ENCODE measurements around the gene WDR89.
"Not testable (repeated sequence)": the region's sequence is repeated elsewhere in the genome, so short reads cannot be mapped to it uniquely, and the experiment has no call there.

Gene WDR89

DNA sequence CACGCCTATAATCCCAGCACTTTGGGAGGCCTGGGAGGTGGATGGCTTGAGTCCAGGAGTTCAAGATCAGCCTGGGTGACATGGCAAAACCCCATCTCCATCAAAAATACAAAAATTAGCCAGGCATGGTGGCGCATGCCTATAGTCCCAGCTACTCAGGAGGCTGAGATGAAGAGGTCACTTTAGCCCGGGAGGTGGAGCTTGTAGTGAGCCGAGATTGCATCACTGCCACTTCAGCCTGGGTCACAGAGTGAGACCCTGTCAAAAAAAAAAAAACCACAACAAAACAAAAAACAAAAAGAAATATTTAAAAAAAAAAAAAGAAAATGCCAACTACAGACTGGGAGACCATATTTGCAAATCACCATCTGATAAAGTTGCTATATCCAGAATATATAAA is 17.5 kb downstream of the WDR89 start:
- Histone ChIP-seq H3K36me3 (ENCODE audit: control insufficient read depth, insufficient read depth, low read length) (peaks cover 2% of the 10 kb centered on the region; the same call in 1 of the 2 replicates), H3K27me3 (replicated peaks; ENCODE audit: control insufficient read depth, insufficient read depth, low read length) (no peaks in the 10 kb centered on the region), H3K4me3 (replicated peaks; ENCODE audit: low read depth, low read length) (no peak overlapping the region)
- no peak for DNase-seq (ENCODE audit: extremely low read depth, insufficient read length)
- TF ChIP-seq CTCF (IDR thresholded peaks at IDR 0.05; ENCODE audit: insufficient read depth, low read length, poor library complexity, severe bottlenecking), result no peak

DNA sequence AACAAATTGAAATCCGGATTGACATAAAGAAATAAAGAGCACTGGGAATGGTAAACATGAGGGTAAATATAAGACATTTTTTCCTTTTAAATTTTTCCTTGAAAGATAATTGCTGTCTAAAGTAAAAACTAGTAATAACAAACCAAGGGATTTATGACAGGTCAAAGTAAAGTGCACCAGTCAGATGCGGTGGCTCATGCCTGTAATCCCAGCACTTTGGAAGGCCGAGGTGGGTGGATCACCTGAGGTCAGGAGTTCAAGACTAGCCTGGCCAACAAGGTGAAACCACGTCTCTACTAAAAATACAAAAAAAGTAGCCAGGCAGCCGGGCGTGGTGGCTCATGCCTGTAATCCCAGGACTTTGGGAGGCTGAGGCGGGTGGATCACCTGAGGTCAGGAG is 19.7 kb downstream of the WDR89 start:
- not testable (repeated sequence) for H3K36me3 ChIP-seq (ENCODE audit: control insufficient read depth, insufficient read depth, low read length); H3K4me3 ChIP-seq (replicated peaks; ENCODE audit: low read depth, low read length); DNase-seq (ENCODE audit: extremely low read depth, insufficient read length)

DNA sequence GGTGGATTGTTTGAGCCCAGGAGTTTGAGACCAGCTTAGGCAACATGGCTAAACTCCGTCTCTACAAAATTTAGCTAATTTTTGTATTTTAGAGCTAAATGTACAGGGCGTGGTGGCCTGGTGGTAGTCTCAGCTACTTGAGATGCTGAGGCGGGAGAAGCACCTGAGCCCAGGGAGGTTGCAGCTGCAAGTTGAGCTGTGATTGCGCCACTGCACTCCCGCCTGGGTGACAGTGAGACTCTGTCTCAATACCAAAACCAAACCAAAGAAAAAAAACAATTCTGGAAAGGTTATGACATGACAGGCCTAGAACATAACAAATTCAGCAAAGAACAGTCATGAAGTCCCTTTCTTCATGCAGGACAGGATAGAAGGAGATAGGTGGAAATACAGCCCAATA is 25.7 kb downstream of the WDR89 start:
- DNase-seq (ENCODE audit: extremely low read depth, insufficient read length), result no peak
- TF ChIP-seq CTCF (IDR thresholded peaks at IDR 0.05; ENCODE audit: insufficient read depth, low read length, poor library complexity, severe bottlenecking), result no peak
- H3K27me3 ChIP-seq (replicated peaks; ENCODE audit: control insufficient read depth, insufficient read depth, low read length), result no peaks in the 10 kb centered on the region
- H3K36me3 ChIP-seq (ENCODE audit: control insufficient read depth, insufficient read depth, low read length), result peaks cover 3% of the 10 kb centered on the region
- H3K4me3 ChIP-seq (replicated peaks; ENCODE audit: low read depth, low read length), result no peak overlapping the region

More for the DNA sequence above, 19.7 kb downstream of the WDR89 start:
- H3K27me3 ChIP-seq (replicated peaks; ENCODE audit: control insufficient read depth, insufficient read depth, low read length), result not testable (repeated sequence)

DNA sequence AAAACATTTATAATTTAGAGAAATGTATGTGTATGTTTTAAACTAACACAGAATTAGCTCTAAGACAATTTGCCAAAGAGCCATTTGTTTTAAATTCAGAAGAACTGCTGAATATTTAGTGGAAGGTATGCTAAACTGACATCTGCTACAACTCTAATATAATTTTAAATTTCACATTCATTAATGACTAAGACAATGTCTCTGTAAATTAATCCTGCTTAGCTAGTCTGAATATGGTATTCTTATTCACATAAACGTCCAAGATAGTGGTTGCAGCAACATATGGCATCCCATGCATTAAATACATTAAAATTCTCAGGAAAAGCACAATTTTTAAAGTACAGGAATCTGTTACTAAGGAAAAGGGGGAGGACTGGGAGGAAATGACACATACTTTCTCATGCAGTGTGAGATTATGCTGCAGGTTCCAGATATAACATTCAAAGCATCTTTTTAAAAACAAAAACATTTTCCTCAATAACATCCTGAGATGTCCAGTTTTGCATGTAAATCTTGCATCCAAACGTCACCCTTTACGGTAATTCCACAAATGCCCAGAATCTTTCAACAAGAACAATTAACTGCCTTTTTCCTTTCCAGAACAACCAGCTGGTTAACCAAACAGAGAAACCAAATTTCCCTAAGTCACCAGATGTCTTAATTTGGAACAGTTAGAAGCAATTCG is 26.9 kb downstream of the WDR89 start:
- Histone ChIP-seq H3K4me3 (replicated peaks; ENCODE audit: low read depth, low read length) (no peak overlapping the region), H3K27me3 (replicated peaks; ENCODE audit: control insufficient read depth, insufficient read depth, low read length) (no peaks in the 10 kb centered on the region), H3K36me3 (ENCODE audit: control insufficient read depth, insufficient read depth, low read length) (peaks cover 3% of the 10 kb centered on the region)
- no peak for TF ChIP-seq CTCF (IDR thresholded peaks at IDR 0.05; ENCODE audit: insufficient read depth, low read length, poor library complexity, severe bottlenecking)
- no peak for DNase-seq (ENCODE audit: extremely low read depth, insufficient read length)

GRCh38 chr14:63611078-63611477 is 30.6 kb downstream of the WDR89 start:
- no peak overlapping the region for H3K4me3 ChIP-seq (replicated peaks; ENCODE audit: low read depth, low read length)
- no peaks in the 10 kb centered on the region for H3K27me3 ChIP-seq (replicated peaks; ENCODE audit: control insufficient read depth, insufficient read depth, low read length)
- DNase-seq (ENCODE audit: extremely low read depth, insufficient read length), result no peak
- TF ChIP-seq CTCF (IDR thresholded peaks at IDR 0.05; ENCODE audit: insufficient read depth, low read length, poor library complexity, severe bottlenecking), result no peak
- H3K36me3 ChIP-seq (ENCODE audit: control insufficient read depth, insufficient read depth, low read length), result peaks cover 2% of the 10 kb centered on the region; the same call in 1 of the 2 replicates

DNA sequence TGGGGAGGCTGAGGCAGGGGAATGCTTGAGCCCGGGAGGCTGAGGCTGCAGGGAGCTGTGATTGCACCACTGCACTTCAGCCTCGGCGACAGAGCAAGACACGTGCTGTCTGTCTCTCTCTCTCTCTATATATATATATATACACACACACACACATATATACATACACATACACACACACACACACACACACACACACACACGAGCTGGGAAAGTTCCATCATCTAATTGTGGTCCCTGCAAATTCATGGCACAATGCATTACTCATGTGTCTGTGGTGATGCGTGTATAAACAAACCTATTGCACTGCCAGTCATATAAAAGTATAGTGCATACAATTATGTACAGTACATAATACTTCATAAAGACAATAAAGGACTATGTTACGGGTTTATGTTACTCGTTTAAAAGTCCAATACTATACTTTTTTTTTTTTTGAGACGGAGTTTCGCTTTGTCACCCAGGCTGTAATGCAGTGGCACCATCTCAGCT is 36.6 kb downstream of the WDR89 start:
- no peak for DNase-seq (ENCODE audit: extremely low read depth, insufficient read length)
- H3K27me3 ChIP-seq (replicated peaks; ENCODE audit: control insufficient read depth, insufficient read depth, low read length), result no peaks in the 10 kb centered on the region
- TF ChIP-seq CTCF (IDR thresholded peaks at IDR 0.05; ENCODE audit: insufficient read depth, low read length, poor library complexity, severe bottlenecking), result no peak
- no peaks in the 10 kb centered on the region; the same call in 1 of the 2 replicates for H3K36me3 ChIP-seq (ENCODE audit: control insufficient read depth, insufficient read depth, low read length)
- no peak overlapping the region for H3K4me3 ChIP-seq (replicated peaks; ENCODE audit: low read depth, low read length)
